GM12875 (cell line): ENCODE measurements around the gene TMEM170A.
"Not testable (repeated sequence)": the region's sequence is repeated elsewhere in the genome, so short reads cannot be mapped to it uniquely, and the experiment has no call there.

Source experiments
- H3K4me3 ChIP-seq: one replicate; pipeline ENCODE4 v1.5.1; 2011; ENCODE audit warnings: low read depth, low read length, control low read depth
- CTCF ChIP-seq: IDR thresholded peaks from 2 replicates; pipeline ENCODE4 v1.5.1; 2011; ENCODE audit warnings: low read depth, mild to moderate bottlenecking, control low read depth, inconsistent platforms, low read length, moderate library complexity, borderline replicate concordance; ENCODE audit not compliant: insufficient read depth

The TMEM170A gene

DNA sequence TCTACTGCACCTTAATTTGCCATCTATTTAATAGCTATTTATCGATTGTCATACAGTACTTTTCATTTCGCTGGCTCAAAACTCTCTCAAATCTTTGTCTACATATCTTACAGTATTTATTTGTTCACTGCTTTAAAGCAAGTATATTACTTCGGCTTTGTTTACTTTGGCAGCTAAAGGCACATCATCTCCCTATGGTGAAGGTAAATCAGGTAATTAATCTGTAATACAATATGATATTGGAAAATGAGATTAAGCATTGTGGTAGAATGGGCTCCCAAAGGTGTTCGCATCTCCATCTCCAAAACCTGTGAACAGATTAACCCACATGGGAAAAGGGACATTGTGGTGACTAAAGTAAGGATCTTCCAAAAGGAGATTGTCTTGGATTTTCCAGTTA is 6.5 kb downstream of the TMEM170A start:
- H3K4me3 ChIP-seq = no peak overlapping the region
- TF ChIP-seq CTCF = no peak

DNA sequence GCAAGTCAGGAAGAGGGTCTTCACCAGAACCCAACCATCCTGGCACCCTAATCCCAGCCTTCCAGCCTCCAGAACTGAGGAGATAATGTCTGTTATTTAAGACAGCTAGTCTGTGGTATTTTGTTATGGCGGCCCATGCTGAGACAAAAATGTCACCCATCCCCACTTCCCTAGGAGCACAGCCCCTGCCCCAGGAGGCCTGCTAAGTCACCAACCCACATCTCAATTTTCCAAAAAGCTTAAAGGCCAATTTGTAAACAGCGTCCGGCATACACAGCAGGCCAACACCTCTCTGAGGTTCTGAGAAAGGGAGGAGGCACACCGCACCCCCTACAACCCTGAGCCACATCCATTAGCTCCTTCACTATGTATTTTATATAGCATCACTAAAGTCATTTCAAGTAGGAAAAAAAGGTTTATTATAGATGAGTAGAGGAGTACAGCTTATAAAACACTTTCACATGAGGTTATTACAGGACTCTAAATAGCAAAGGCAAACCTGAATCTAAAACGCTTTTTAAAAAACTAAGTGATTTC is 6.9 kb downstream of the TMEM170A start:
- no peak overlapping the region for H3K4me3 ChIP-seq
- TF ChIP-seq CTCF = no peak

GRCh38 chr16:75456971-75457370 is 7.5 kb downstream of the TMEM170A start:
- no peak overlapping the region for H3K4me3 ChIP-seq
- no peak for TF ChIP-seq CTCF

DNA sequence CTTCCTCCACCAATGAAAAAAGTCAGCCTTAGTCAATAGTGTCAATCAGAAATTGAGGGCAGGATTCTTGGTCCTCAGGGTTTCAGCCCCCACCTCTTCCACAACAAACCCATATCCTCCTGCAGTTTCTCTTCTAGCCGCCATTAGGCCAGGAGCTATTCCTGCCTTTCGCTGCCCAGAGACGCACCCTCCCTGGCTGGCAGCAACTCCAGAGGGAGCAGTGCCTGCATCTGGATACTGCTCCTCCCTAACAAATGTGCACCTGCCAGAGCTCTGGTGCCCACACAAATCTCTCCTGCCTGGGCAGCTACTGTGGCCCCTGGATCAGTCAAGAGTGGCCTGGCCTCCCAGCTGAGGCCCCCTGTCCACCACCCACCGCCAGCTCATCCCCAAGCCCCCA is 8.0 kb downstream of the TMEM170A start:
- not testable (repeated sequence) for H3K4me3 ChIP-seq

GRCh38 chr16:75455677-75456076 is 8.8 kb downstream of the TMEM170A start:
- no peak overlapping the region for H3K4me3 ChIP-seq
- TF ChIP-seq CTCF = no peak

- H3K4me3 ChIP-seq = no peak overlapping the region
- no peak for TF ChIP-seq CTCF
Observed at GRCh38 chr16:75452464-75453190, 11.9 kb downstream of the TMEM170A start.

GRCh38 chr16:75446416-75446815 is 18.1 kb downstream of the TMEM170A start:
- no peak overlapping the region for H3K4me3 ChIP-seq
- TF ChIP-seq CTCF = no peak
